T-helper 22 cell (primary cell): Measurements from ENCODE around the gene COL5A2.

Source experiments
- DNase-seq: peaks from one replicate; pipeline ENCODE4 v3.0.0-alpha.2; 2020; ENCODE audit warnings: low read depth

Gene COL5A2

DNA sequence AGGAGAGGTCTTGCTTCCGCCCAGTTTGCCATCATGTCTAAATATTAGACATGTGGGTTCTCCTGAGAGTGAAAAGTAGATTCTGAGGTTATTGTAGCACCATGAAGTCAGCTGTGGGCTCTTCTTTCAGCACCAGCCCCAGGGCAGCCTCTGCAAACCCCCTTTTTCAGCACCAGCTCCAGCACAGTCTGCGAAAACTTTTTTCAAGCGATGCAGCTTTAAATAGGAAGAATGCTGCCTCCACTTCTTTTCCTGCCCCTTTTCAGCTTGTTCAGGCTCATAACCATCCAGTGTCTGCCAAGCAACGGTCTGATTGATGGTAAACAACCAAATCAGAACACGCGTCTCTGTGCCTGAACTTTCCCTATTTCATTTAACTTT is at the start of gene COL5A2:
COL5A2 (minus strand) TSS at position 192 of the 381 bp plus-strand sequence; CDS start at position 35, 157 bp downstream.
- no peak for DNase-seq

DNA sequence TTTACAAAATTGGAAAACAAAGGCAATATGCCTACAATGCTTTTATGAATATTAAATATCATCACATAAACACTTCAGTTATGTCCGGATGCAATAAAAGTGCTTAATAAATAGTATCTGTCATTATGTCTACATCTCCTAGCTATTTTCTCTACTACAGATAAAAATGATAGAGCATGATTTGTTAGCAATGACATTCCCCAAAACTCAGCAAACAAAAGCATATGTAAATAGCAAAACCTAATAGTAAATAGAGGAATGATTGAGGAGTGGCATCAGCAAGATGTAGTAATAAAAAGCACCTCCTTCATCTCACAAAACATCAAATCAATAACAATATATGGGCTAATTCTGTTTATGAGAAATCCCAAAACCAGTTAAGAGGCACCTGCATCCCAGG is 46.5 kb upstream of the COL5A2 start:
- no peak for DNase-seq

DNA sequence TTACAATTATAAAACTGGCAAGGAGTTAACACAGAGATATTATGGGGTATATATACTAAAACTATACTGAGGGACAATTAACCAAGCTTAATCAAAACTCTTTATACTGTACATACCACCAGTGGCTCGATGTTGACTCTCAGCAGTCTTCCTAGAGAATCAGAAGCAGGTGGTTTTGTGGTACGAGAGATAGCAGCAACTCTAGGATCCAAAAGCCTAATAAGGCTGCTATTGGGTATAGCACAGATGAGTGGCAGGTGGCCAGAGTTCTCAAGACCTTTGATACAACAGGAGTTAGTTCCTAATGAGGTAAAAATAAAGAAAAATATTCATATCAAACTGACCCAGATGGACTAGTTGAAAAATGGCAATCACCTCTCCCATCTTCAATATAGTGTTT is 45.5 kb upstream of the COL5A2 start:
- no peak for DNase-seq

GRCh38 chr2:189222468-189223105 is 43.0 kb upstream of the COL5A2 start:
- no peak for DNase-seq

GRCh38 chr2:189221811-189222467 is 42.4 kb upstream of the COL5A2 start:
- no peak for DNase-seq

GRCh38 chr2:189218236-189218635 is 38.7 kb upstream of the COL5A2 start:
- no peak for DNase-seq

DNA sequence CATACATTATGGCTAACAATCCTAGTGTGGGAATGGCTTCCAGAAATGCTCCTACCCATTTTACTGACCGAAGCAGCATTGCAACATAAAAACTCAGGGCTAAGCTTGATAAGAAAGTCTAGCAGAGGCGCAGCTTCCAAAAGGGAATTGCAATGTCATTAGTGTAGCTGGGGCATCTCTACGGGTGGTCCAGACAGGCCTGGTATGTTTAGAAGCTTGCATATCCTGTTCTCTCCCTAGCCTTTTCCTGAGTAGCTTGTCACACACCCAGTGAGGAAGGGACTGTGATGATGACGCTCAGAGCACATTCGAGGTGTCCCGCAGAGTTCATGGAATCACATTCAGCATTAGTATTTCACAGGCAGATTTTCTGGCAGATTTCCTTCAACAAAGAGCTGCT is 38.0 kb upstream of the COL5A2 start:
- no peak for DNase-seq

DNA sequence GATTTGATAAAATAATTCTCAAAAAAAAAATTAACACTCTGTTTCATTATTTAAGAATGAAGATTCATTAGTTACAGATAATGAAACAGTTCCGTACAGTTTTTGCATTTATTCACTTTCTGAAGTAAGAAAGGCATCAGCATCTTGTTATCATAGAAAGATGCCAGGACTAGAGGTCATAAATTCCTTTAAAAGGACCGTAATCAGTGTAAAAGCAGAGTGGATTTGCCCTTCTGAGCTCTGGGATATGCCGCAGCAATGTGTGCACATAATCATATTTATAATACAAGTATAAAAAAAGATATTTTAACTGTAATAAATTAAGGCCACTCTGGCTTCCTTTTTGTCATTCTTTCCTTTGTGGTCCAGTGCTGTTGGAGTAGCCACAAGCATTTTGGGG is 37.5 kb upstream of the COL5A2 start:
- DNase-seq = no peak

GRCh38 chr2:189214484-189214883 is 34.9 kb upstream of the COL5A2 start:
- no peak for DNase-seq

DNA sequence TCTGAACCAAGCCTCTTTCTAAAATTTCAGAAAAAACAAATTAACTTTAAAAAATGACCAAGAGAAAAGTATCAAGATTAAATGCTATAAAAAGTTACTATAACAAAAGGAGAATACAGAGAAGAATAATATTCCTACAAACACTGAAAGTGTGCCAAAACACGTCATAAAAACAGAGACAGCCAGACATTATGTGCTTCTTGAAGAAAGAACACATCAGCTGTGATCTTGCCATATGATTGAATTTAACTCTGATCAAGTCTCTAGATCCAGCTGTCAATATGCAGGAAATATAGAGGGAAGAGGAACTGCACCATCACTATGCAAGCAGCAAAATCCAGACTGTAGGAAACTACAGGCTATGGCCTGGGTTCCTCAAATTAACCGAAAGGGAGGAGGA is 33.7 kb upstream of the COL5A2 start:
- DNase-seq = no peak

- no peak for DNase-seq
These were observed 30.9 kb upstream of the COL5A2 start for GRCh38 chr2:189210250-189211087.

DNA sequence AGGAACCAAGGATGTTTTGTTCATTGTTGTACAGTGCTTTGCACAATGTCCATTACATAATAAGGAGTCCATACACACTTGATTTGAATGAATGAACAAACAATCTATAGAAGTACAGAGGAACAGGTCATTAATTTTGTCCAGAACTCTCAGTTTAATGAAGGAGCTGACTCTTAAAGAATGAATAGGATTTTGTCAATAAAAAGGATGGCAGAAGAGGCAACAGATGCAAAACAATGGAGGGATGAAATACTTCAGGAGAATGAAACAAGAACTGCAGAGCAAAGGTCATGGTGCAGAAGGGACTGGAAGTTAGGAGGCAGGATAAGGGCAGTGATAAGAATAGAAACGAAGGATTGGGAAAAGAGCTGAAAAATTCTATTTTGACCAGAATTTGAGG is 28.7 kb upstream of the COL5A2 start:
- no peak for DNase-seq

DNA sequence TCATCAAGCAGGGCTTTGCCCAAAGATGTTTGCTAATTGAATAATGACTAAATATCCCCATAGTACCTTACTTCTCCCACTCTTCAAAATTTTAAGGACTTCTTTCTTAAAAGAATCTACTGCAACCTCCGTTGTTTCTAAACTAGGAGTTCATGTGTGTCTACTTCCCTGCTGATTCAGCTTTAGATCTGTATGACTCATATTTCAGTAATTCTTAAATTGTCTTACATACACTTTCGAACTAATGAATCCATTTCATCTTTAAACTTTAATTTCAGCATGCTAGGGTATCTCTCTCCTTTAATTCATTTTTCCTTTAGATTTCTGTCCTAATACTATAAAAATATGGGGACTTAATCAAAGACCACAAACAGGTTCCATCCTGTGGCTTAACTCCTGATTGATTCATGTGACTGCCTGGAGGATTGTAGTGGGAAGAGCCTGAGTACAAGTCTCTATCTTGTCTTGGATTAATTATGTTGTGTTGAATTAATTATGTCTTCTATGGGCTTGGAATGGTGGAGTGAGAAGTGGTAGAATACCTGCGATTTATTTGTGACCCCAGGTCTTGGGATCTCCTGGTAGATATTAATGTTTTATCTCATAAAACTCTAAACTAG is 24.9 kb upstream of the COL5A2 start:
- DNase-seq = no peak

DNA sequence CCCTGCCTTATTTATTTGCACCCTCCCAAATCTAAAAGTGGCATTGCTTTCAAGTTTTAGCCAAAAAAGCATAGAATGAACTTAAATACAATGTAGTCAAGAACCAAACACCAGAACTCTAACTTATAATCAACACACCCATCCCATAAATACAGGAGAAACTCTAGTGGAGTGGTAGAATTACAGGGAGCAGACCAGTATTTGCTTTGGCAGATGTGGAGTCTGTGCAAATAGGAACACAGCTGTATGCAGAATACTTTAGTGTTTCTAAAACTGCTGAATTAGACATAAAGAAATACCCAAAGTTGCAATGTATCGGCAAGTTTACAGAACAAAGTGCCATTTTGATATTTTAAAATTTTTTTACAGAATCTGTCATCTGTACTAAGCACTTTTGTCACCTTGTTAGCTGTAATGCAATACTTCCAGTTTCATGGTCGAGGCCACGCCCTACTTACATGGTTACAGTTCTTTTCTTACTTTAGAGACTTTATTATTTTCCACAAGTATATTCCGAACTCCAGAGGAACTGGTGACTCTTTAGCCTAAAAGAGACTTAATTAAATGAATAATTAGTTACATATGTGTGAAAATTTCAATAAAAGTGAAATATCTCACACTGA is 23.7 kb upstream of the COL5A2 start:
- DNase-seq = no peak

GRCh38 chr2:189199797-189200196 is 20.2 kb upstream of the COL5A2 start:
- no peak for DNase-seq

- DNase-seq = no peak
These were observed 13.2 kb upstream of the COL5A2 start for GRCh38 chr2:189192766-189193165.

- DNase-seq = no peak
These were observed 12.2 kb upstream of the COL5A2 start for GRCh38 chr2:189191766-189192165.

GRCh38 chr2:189190685-189191084 is 11.1 kb upstream of the COL5A2 start:
- DNase-seq = no peak

- no peak for DNase-seq
These were observed 8.7 kb upstream of the COL5A2 start for GRCh38 chr2:189188115-189188805.

- no peak for DNase-seq
These were observed 3.6 kb upstream of the COL5A2 start for GRCh38 chr2:189183170-189183569.

DNA sequence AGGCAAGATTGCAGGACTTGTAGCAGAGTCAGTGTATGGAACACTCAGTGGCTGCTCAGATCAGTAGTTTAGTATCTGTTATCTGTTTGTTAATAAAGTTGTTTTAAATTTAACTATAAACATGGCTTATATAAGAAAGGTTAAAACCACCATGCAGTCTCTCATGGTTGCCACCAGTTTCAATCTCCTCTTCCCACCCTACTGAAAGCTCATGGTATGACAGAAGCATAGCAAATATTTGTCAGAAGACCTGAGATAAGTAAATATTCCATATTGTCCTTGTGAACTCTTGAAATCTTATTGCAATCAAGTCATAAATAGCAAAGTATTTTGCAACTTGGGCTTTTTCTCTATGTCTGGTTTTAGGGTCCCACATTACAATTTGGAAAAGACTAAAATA is 2.1 kb upstream of the COL5A2 start:
- DNase-seq = no peak
